Activated CD8-positive, alpha-beta memory T cell treated with anti-CD3 and anti-CD28 coated beads, Interleukin-2, amount 50 U/mL, for 48 hours (primary cell): ENCODE data around the gene SIM2.

Experiments
- DNase-seq: peaks from one replicate; pipeline ENCODE4 v3.0.0-alpha.2; 2020

Gene SIM2

DNA sequence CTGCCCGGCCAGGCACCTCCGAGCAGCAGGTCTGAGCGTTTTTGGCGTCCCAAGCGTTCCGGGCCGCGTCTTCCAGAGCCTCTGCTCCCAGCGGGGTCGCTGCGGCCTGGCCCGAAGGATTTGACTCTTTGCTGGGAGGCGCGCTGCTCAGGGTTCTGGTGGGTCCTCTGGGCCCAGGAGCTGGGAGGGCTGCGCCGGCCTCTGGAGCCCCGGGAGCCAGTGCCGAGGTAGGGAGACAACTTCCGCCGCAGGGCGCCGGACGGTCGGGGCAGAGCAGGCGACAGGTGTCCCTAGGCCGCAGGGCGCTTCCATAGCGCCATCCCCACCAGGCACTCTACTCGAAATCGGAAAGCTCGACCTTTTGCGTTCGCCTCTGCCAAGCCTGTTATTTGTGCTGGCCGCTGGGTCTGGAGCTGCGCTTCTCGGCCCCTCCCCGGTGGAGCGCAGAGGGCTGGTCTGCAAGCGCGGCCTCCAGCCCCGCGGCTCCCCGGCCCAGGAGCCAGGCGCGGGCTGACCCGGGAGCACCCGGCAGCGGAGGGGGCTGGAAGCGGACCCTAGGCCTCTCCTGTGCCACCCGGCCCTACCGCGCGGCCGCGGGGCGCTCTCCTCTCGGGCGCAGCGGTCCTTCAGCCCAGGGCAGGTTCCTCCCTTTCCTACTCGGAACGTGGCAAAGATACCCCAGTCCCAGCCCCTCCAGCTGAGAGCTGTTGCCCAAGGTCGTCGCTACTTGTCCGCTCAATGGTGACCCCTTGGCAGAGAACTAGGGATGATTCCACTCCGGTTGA lies 2.2 kb downstream of the SIM2 start:
- peak; percentile 60 for DNase-seq

DNA sequence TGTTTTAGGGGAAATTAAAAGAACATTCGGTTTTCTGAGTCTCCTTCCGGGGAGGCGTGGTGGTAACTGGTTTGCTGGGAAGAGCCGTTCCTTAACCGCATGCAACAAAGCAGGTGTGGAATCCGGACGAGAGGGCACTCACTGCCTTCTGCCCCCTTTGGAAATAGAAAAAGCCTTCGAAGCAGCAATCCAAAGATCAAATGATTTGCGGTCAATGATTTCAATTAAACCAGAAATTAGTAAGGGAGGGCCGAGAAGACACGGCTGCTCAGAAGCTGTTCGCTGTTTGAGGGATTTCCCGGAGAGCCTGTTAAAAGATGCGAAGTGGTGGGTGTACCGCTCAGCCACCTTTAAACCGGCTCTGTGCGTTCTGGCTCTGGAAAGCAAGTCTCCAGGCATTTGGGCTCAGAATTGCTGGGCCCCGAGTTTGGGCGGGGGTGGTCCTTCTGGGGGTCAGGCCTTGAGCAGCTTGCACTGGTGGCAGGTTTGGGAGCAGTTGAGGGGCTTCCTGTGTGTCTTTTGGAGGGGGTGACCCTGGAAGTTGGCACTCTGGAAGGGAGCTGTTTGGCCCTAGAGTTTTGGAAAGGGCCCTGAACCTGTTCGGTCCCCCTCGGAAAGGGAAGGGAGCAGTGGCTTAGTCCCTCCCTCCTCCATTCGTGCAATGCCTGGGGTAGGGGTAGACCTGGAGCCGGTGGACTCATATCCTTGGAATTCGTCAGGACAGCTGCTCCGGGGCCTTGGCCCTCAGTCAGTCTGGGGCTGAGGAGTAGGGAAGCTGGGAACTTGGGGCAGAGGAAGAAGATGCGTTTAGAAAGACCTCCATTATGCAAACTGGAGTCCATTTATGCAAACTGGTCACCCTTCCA lies 3.1 kb downstream of the SIM2 start:
- no peak for DNase-seq

DNA sequence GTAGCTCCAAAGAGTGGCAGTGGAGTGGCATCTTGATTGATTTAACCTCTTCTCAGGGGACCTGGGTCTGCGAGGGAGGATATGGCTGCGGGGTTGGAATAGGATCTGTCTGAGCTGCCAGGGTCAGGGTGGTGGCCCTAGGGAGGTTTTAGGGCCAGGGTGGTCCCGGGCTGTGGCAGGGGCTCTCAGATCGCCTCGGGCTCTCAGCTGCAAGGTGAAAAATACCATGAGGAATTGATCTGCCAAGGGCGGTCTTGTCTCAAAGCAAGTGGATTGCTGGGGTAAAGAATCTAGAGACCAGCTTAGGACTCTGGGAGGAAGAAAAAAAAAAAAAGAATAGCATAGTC lies 3.7 kb downstream of the SIM2 start:
- no peak for DNase-seq

DNA sequence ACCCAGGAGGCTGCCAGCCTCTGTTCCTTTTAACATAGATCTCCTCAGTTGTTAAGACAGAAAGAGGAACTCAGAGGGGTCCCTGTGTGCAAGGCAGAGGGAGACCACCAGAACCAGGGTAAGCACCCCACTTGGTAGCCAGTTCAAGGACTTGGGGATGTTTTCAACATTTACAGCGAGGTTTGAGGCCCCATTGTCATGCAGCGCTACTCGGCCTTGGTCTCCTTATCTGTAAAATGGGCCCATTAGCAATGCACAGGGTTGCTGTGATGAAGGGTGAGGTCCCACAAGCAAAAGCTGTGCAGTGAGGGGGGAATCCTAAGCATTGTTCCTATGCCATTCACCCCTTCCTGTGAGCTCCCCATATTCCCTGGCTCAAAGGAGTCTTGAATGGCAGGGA lies 4.2 kb downstream of the SIM2 start:
- no peak for DNase-seq

DNA sequence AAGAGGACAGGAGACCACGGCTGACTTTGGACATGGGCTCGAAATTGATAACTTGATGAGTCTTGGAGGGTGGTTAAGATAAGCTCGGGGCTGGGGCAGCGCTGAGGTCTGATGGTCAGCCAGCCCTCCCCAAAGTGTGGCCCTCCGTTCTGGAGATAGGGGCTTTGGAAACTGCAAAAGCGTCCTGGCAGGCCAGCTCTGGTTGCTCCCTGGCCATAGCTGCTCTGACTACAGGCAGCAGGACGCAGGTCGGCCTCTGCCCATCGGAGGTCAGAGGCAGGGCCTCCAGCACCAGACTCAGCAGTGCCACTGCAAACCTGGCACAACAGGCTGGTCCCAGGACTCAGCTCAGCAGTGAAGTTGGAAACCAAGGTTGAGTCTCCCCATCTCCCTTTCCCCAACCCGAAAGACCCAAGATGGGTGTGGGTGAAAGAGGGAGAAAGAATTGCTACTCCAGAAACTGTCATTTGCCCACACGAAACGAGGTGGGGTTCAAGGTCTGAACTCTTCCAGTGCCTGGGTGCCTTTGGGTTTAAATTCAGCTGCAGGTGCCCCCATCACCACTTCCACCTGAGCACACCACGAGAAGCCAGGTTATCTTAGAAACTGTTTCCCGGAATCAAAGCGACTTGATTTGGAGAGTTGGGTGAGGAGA lies 4.8 kb downstream of the SIM2 start:
- DNase-seq, result no peak

DNA sequence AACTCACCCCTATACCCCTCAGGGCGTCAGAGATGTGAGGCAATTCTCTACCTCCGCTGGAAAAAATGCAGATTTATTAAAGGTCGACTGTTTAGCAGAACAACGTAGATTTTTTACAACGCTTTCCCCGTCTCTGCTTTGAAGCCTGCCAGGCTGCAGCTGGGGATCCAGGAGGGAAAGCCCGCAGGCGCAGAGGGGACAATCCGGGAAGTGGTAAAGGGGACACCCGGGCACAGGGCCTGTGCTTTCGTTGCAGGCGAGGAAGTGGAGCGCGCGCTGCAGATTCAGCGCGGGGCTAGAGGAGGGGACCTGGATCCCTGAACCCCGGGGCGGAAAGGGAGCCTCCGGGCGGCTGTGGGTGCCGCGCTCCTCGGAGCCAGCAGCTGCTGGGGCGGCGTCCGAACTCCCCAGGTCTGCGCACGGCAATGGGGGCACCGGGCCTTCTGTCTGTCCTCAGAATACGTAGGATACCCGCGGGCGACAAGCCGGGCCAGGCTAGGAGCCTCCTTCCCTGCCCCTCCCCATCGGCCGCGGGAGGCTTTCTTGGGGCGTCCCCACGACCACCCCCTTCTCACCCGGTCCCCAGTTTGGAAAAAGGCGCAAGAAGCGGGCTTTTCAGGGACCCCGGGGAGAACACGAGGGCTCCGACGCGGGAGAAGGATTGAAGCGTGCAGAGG lies 5.5 kb downstream of the SIM2 start:
- DNase-seq, result peak; percentile 52

DNA sequence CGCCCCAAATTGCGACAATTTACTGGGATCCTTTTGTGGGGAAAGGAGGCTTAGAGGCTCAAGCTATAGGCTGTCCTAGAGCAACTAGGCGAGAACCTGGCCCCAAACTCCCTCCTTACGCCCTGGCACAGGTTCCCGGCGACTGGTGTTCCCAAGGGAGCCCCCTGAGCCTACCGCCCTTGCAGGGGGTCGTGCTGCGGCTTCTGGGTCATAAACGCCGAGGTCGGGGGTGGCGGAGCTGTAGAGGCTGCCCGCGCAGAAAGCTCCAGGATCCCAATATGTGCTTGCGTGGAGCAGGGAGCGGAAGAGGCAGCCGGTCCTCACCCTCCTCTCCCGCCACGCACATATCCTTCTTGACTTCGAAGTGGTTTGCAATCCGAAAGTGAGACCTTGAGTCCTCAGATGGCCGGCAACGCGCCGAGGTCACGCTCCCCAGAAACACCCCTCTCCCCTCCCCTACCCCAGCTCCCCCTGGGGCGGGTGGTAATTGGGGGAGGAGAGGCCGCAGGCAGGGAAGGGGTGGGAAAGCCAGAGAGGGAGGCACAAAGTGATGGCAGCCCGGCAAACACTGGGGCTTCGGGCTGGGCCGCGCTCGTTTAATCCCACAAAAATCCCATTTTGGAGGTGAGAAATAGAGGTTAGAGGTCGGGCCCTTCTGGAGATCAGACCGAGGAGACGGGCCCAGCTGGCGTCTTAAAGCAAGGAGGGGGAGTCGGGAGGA lies 6.2 kb downstream of the SIM2 start:
- DNase-seq, result no peak

DNA sequence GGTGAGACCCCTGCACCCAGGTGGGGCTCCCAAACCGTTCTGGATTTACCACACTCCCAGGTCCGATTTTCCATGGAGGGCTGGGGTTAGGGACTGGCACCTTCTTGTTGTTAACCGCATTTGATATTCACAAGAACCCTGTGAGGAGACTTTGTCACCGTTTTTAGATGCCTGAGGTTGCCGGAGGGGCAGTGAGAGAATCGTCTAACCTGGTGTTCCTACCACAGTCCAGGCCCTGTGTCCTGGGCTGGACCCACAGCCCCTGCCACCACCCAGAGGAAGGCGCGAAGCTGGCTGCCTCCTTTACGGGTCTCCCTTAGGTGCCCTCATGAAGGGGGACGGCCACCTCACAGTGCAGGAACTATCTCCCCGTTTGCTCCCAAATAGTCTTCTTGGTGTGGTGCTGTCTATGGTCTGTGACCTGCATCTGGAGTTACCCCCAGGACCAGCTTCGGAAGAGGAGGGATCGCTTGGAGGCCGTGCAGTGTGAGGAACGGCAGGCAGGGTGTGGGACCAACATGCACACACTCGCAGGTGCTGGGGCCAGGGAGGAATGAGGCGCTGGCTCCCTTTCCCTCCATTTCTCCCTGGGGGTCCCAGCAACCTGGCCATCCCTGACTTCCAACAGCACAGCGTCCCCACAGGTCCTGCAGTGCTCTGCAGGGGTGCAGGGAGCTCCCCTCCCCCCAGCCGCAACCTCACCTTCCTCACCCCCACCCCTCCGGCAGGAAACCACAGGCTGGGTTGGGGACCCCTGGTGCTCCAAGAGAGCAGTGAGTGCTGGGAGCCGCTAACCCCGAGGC lies 7.0 kb downstream of the SIM2 start:
- peak; percentile 53 for DNase-seq

DNA sequence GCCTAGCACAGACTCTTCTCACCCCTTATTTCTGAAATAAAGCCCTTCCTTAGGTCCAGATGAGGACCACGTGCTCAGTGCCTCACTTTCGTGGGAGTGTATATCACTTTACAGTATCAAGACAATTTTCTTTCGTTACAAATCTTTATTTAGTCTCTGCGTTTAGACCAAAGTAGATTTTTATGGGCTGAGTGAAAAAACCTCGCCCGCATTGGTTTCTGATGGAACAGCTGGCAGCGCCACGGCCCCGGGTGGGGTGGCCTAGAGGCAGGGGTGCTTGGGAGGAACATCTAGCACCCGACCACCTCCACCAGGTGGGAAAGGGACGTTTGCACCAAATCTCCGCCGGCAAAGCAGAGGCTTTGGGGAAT lies 7.6 kb downstream of the SIM2 start:
- no peak for DNase-seq

DNA sequence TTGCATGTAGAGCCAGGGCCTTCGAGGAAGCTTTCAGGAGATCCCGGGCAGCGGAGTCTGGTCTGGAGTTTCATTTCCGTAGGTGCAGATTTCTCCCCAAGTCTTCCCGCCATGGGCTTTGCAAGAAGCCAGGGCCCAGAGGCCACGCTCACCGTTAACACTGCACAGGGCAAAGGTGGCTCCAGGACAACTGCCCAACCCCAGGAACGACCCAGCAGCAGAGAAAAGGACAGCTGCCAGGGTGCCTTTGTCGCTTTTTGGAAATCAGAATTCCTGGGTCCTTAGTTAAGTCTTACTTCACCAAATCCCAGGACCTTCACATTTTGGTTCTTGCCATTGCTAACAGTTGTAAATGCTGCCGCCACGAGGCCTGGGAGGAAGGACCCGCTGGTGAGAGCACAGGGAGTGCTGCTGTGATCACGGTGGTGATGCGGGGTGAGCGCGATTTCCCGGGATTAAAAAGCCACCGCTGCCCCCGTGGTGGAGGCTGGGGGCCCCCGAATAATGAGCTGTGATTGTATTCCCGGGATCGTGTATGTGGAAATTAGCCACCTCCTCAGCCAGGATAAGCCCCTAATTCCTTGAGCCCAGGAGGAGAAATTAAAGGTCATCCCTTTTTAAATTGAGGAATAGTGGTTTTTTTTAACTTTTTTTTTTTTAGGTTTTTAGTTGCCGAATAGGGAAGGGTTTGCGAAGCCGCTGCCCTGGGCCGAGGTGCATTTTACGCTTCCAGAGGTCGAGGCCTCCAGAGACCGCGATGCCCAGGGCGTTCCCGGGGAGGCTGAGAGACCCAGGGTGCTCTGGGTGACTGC lies 8.2 kb downstream of the SIM2 start:
- peak; percentile 58 for DNase-seq

DNA sequence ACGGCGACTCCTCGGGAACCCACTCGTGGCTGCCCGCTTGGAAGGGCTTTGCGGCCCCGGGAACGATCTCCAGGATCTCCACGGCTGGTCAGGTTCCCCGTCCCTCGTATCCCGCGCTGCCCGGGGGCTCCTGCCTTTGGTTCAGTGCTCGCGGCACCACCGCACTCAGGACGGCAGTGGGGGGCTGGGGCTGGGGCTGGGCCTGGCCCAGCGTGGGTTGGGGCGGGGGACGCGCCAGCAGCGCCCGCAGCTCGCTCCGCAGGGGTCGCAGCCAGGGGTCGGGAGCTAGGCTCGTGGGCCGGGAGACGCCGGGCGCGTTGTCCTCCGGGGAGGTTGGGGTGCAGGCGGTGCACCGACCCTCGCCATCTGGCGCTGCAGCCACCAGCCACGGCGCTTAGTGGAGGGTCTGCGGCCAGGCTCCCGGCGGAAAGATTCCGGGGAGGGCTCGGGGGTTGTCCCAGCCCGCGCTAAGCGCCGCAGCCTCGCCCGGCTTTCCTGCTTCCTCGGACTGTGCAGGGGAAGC lies 8.9 kb downstream of the SIM2 start:
- peak; percentile 50 for DNase-seq

DNA sequence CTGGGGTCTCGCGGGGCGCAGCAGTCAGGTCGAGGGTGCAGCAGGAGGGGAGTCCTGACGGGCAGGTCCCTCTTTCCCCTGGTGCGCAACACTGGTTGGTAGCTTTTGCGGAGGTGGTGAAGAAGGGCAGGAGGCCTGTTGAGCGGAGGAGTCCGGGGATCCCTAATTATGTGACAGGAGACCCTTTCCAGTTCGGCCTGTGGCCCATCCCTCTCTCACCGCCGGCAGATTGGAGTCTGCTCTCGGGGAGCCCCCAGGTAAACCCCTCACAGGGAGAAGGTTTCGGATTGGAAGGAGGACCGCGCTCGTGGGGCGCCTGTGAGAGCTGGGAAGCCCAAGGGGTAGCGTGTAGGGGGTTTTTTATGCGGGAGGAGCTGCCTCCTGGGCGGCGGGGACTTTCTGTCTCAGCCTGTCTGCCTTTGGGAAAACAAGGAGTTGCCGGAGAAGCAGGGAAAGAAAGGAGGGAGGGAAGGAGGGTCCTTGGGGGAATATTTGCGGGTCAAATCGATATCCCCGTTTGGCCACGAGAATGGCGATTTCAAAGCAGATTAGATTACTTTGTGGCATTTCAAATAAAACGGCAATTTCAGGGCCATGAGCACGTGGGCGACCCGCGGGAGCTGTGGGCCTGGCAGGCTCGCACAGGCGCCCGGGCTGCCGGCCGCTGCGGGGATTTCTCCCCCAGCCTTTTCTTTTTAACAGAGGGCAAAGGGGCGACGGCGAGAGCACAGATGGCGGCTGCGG lies 9.5 kb downstream of the SIM2 start:
- DNase-seq, result peak; percentile 53

DNA sequence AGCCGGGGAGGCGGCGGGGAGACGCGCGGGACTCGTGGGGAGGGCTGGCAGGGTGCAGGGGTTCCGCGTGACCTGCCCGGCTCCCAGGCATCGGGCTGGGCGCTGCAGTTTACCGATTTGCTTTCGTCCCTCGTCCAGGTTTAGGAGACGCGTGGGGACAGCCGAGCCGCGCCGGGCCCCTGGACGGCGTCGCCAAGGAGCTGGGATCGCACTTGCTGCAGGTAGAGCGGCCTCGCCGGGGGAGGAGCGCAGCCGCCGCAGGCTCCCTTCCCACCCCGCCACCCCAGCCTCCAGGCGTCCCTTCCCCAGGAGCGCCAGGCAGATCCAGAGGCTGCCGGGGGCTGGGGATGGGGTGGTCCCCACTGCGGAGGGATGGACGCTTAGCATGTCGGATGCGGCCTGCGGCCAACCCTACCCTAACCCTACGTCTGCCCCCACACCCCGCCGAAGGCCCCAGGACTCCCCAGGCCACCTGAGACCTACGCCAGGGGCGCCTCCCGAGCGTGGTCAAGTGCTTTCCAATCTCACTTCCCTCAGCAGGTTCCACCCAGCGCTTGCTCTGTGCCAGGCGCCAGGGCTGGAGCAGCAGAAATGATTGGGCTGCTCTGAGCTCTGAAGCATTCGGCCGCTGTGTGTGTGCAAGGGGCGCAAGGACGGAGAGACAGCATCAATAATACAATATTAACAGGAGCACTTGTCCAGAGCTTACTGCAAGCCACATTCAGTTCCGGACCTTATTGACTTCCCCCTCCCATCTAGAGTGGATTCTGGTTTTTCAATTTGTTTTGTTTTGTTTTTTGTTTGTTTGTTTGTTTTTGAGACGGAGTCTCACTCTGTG lies 10.3 kb downstream of the SIM2 start:
- no peak for DNase-seq

DNA sequence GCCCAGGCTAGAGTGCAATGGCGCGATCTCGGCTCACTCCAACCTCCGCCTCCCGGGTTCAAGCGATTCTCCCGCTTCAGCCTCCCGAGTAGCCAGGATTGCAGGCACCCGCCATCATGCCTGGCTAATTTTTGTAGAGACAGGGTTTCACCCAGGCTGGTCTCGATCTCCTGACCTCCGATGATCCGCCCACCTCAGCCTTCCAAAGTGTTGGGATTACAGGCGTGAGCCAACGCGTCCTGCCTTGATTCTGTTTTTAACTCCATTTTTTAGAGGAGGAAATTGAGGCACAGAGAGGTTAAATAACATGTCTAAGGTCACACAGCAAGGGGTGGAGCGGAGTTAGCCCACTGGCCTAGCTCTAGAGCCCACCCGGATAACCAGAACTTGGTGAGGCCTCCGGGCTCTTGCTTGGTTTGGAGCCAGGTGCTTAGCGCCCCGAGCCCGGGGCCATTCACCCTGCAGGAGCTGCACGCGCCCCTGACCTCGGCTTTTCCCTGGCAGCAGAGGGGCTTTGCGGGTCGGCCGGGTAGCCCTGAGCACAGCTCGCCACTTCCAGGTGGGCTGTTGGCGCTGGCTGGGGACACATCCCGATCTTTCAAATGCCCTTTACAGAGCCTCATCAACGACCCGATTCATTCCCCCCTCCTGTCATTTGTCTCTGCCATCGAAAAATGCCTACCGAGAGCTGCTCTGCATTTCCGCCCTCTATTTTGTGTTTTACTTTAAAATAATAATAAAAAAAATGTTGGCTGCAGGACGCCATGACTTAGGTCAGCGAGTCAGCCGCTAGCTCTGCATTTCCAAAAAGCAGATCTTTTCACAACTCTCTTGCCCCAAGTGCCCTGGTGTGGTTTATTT lies 11.2 kb downstream of the SIM2 start:
- no peak for DNase-seq

DNA sequence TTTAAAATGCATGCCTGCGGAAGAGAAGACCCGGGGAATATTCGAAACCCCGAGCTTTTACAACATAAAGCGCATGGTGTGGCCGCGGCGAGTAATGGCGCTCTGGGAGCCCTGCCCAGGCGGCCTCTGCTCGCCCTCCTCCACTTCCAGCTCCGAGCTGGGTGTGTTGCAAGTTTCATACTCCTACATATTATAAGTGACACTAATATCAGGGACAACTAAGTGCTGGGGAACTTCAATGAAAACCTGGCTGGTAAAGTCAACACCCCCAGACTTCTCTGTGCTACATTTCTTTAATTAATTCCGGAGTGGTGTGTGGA lies 11.8 kb downstream of the SIM2 start:
- DNase-seq, result no peak

DNA sequence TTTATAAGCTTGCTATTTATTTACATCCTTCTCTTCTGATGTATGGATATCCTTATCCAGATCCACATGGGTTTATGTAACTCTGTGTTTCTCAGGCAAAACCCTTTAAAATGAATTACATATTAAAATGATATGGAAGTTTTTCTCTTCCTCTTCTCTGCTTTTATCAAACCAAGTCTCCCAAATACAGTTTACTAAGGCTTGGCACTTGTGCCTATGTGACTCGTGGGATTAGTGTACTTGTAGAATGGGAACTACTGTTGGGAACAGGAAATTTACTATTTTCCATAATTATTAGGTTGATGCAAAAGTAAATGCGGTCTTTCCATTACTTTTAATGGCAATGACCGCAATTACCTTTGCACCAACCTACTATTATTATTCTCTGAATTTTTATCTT lies 14.8 kb downstream of the SIM2 start:
- DNase-seq, result no peak

DNA sequence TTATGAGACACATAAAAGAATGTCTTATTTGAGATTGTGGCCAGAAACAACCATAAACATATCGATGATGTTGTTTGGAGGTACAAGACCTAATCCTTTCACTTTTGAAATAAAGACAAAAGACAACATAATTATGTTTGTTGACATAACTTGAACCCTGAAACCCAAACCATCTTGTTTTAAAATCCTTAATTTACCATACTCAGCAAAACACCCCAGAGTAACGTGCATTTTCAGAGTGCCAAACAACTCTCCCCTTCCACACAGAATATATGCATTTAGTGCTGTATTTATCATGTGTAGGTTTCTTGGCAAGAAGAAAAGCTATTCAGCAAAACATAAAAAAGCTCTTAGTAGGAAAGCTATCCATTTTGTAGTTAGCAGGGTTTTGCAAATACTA lies 17.5 kb downstream of the SIM2 start:
- no peak for DNase-seq

DNA sequence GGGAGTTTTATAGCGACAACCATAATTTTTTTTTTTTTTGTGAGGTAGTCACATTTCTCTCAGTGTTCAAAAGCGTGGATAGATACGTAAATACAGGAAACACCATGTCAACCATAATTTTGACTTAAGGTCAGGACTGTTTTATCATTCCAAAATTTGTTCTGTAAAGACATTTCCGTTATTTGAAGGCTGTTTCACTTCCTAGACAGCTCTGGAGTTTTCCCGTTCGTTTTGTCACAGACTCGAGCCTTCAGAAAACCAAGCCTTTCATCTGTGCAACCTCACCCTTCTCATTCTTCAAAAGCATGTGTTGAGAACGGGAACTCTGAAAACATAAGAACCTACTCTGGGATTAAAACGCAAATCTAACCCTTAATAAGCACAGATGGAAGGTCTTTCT lies 17.9 kb downstream of the SIM2 start:
- DNase-seq, result no peak
